Muscle of leg (tissue), 11 donors: ENCODE results near the gene ZFPL1. TPM values are rescaled to one million over a fixed set of nuclear protein-coding genes. Genes with fewer than 3 reads are reported as not detected.
A peak's percentile ranks its signal among the peaks of the same experiment; 100 is the strongest.

Experiments used
- DNase-seq: peaks from one replicate; pipeline ENCODE4 v3.0.0; 2013
- H3K27ac ChIP-seq: one replicate; pipeline ENCODE4 v1.5.1; 2013; ENCODE audit warnings: mild to moderate bottlenecking, low read length, control low read depth
- H3K27me3 ChIP-seq: one replicate; pipeline ENCODE4 v1.6.1; 2013; ENCODE audit warnings: low read length; ENCODE audit not compliant: control insufficient read depth, insufficient read depth
- H3K36me3 ChIP-seq: one replicate; pipeline ENCODE4 v1.6.1; 2013; ENCODE audit warnings: low read length; ENCODE audit not compliant: control insufficient read depth, insufficient read depth
- H3K4me1 ChIP-seq: one replicate; pipeline ENCODE4 v1.6.1; 2013; ENCODE audit warnings: low read length; ENCODE audit not compliant: control insufficient read depth, insufficient read depth
- H3K4me3 ChIP-seq: one replicate; pipeline ENCODE4 v1.5.1; 2013; ENCODE audit warnings: low read length, control low read depth
- H3K9me3 ChIP-seq: replicated peaks from 2 replicates; pipeline ENCODE4 v1.6.1; 2013; ENCODE audit warnings: low read depth, low read length; ENCODE audit not compliant: control insufficient read depth
- WGBS: methylation state at CpG from one replicate; pipeline ENCODE4 v1.1.5; 2013; ENCODE audit warnings: missing lambda C conversion rate; ENCODE audit not compliant: insufficient coverage; 5-methylcytosine and 5-hydroxymethylcytosine counted together
- polyA plus RNA-seq, 8 donors: library from polyadenylated mRNA; unstranded; fragments of 120-200 nt; gene quantifications; one replicate each; pipeline versions ENCODE4 v1.2.1 to v1.2.3, GENCODE V29; 2013; ENCODE audit warnings: inconsistent platforms in 1 of 8, low replicate concordance in 1 of 8; ENCODE audit not compliant: insufficient read length in 8 of 8, insufficient read depth in 1 of 8
- total RNA-seq: library from RNA; stranded (reverse); fragments of 120-200 nt; gene quantifications from one replicate; pipeline ENCODE4 v1.2.4, GENCODE V29; 2013

Gene ZFPL1
- total and polyA plus RNA-seq, 9 donors = 20.6 to 26.3 (median 24.0) TPM

GRCh38 chr11:65071907-65072630, 12.0 kb upstream of the ZFPL1 start:
- H3K9me3 ChIP-seq = no peaks in the 10 kb centered on the region
- H3K36me3 ChIP-seq = peaks cover 6% of the 10 kb centered on the region
- H3K27me3 ChIP-seq = no peaks in the 10 kb centered on the region
- H3K27ac ChIP-seq = no peak overlapping the region
- no peak overlapping the region for H3K4me3 ChIP-seq
- WGBS = 82% methylated on average over 2 of the region's 4 CpGs
- H3K4me1 ChIP-seq = no peaks in the 10 kb centered on the region
- no peak for DNase-seq

- no peak for DNase-seq
- Histone ChIP-seq H3K4me3 (no peak overlapping the region), H3K36me3 (peaks cover 6% of the 10 kb centered on the region), H3K9me3 (no peaks in the 10 kb centered on the region), H3K27me3 (no peaks in the 10 kb centered on the region), H3K4me1 (no peaks in the 10 kb centered on the region), H3K27ac (no peak overlapping the region)
- WGBS = no CpG with 5 or more reads among the region's 1 CpG
Measured at GRCh38 chr11:65072631-65072966, 11.4 kb upstream of the ZFPL1 start.

DNA sequence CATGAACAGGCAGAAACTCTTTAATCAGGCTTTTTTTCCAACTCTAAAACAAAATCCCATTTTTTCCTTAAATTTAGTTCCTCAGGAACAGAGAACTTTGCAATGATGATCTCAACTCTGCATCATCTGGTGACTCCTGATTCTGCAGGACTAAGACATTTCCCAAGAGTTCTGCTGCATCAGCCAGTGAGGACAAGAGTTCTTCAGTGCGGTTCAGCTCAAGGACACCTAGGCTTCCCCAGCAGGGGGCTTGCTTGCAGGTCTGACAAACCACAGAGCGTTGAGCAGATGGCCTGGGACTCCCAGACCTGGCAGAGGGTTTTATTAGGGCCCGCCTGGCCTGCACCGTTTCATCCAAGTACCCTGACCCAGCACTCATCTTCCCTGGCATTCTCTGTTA, 6.6 kb upstream of the ZFPL1 start:
- Histone ChIP-seq H3K36me3 (peaks cover 29% of the 10 kb centered on the region), H3K9me3 (no peaks in the 10 kb centered on the region), H3K27me3 (no peaks in the 10 kb centered on the region), H3K4me3 (no peak overlapping the region), H3K4me1 (no peaks in the 10 kb centered on the region), H3K27ac (no peak overlapping the region)
- no peak for DNase-seq
- WGBS = 65% methylated on average over 2 of the region's 4 CpGs

- Histone ChIP-seq H3K27ac (no peak overlapping the region), H3K27me3 (no peaks in the 10 kb centered on the region), H3K4me3 (no peak overlapping the region), H3K9me3 (no peaks in the 10 kb centered on the region), H3K36me3 (peaks cover 29% of the 10 kb centered on the region), H3K4me1 (peaks cover 2% of the 10 kb centered on the region)
- 86% methylated on average over 1 of the region's 3 CpGs for WGBS
- no peak for DNase-seq
Measured at GRCh38 chr11:65078151-65078550, 5.9 kb upstream of the ZFPL1 start.

DNA sequence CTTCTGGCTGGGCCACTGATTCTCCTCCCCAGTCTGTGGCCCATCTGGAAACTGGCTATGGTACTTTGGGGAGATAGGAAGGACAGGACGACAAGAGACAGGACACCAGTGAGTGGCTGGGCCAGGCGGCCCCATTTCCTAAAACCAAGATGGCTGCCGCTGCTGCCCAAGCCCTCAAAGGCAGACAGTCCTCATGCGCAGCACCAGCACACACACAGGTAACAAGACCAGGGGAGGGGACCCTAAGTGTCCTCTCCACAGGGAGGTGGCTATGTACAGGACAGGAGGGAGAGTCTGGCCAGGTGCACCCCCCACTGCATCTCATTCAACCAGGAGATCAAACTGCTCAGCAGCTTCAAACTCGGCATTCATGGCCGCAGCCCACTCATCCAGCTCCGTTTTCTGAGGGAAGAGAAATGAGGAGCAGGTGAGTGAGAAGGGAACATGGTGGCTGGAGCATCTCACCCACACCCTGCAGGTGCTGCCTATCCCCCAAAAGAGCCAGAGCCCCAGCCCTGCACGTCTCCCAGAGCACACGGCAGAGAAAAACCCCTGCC, 5.2 kb upstream of the ZFPL1 start:
- no peaks in the 10 kb centered on the region for H3K9me3 ChIP-seq
- peaks cover 29% of the 10 kb centered on the region for H3K36me3 ChIP-seq
- H3K4me1 ChIP-seq = peaks cover 7% of the 10 kb centered on the region
- H3K27me3 ChIP-seq = no peaks in the 10 kb centered on the region
- no peak overlapping the region for H3K4me3 ChIP-seq
- WGBS = 100% methylated on average over 1 of the region's 9 CpGs
- no peak overlapping the region for H3K27ac ChIP-seq
- DNase-seq = no peak

DNA sequence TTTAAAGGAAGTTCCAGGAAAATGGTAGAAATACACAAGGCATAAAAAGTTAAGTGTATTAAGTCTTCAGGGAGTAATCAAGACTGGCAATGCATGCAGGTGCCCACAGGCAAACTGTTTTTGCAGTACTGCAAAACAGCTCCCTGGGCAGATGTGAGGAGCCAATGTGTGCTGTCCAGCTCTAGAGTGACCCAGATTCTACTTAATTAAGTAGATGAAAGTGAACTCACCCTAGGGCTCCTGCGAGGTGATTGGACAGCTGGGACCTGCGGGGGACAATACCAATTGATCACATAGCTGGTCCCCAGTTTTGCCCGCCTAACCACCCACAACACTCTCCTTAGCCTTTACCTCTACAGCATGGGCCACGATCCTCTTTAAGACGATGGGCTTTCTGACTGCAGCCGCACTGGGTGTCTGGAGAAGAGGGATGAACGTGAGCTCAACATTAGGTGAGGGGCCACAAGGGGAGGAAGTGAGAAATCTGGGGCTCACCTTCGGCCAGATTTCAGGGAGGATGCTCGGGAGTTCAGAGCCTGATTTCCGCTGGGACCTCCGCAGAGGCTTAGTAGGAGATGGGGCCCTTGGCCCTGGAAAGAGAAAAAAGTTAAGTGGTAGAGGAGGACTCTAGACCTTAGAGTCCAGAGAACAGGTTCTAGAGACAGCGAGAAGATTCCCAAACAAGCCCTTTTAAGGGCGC, 738 bp upstream of the ZFPL1 start:
- 0% methylated on average over 9 of the region's 13 CpGs for WGBS
- Histone ChIP-seq H3K36me3 (peaks cover 57% of the 10 kb centered on the region), H3K9me3 (no peaks in the 10 kb centered on the region), H3K4me3 (peak overlapping the region; percentile 73), H3K27me3 (no peaks in the 10 kb centered on the region), H3K27ac (peak overlapping the region; percentile 48), H3K4me1 (peaks cover 16% of the 10 kb centered on the region)
- no peak for DNase-seq

GRCh38 chr11:65084598-65085375, 765 bp downstream of the ZFPL1 start:
- Histone ChIP-seq H3K27ac (peak overlapping the region; percentile 98), H3K4me1 (peaks cover 16% of the 10 kb centered on the region), H3K9me3 (no peaks in the 10 kb centered on the region), H3K36me3 (peaks cover 58% of the 10 kb centered on the region), H3K4me3 (peak overlapping the region; percentile 73), H3K27me3 (no peaks in the 10 kb centered on the region)
- DNase-seq = no peak
- 49% methylated on average over 14 of the region's 23 CpGs for WGBS

DNA sequence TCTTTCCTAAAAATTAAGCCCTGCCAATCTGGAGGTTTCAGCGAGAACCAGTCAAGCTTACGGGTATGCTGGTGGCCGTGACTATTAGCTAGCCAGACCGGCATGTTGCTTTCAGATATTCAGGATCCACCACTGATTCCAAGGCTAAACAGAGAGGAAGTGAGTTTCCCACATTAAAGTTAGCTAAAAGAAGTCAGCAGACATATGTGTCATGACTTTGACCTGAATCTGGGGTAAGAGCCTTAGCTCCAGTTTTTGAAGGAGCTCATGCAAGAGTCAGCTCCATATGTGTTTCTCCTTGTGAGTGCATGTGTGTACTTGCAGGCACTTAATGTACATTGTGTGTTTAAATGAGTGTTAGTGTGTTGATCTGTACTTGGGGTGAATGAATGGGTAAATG, 1.4 kb downstream of the ZFPL1 start:
- H3K4me1 ChIP-seq = peaks cover 16% of the 10 kb centered on the region
- H3K36me3 ChIP-seq = peaks cover 53% of the 10 kb centered on the region
- no peaks in the 10 kb centered on the region for H3K27me3 ChIP-seq
- H3K9me3 ChIP-seq = no peaks in the 10 kb centered on the region
- no peak overlapping the region for H3K27ac ChIP-seq
- 94% methylated on average over 4 of the region's 4 CpGs for WGBS
- no peak for DNase-seq
- H3K4me3 ChIP-seq = no peak overlapping the region

GRCh38 chr11:65086809-65087208, 2.8 kb downstream of the ZFPL1 start:
- Histone ChIP-seq H3K4me3 (no peak overlapping the region), H3K27me3 (no peaks in the 10 kb centered on the region), H3K4me1 (peaks cover 16% of the 10 kb centered on the region), H3K27ac (no peak overlapping the region), H3K36me3 (peaks cover 48% of the 10 kb centered on the region), H3K9me3 (no peaks in the 10 kb centered on the region)
- no peak for DNase-seq
- 80% methylated on average over 5 of the region's 9 CpGs for WGBS

DNA sequence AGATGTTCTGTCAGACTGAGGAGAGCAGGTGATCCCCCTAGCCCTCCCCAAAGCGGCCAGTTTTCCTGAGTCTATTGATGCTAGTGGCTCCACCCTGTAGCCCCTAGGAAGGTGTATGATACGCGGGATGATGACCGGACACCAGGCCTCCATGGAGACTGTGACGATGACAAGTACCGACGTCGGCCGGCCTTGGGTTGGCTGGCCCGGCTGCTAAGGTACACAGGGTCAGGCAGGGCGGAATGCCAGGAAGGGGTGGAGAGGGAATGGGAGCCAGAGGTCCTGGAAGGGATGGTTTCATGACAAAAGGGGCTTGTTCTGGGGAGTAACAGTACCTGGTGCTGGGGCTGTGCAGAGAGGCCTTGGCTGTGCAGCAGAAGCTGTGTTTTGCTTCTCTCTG, 3.2 kb downstream of the ZFPL1 start:
- Histone ChIP-seq H3K9me3 (no peaks in the 10 kb centered on the region), H3K4me1 (peaks cover 16% of the 10 kb centered on the region), H3K36me3 (peaks cover 48% of the 10 kb centered on the region), H3K27me3 (no peaks in the 10 kb centered on the region), H3K4me3 (no peak overlapping the region), H3K27ac (no peak overlapping the region)
- no peak for DNase-seq
- WGBS = 89% methylated on average over 11 of the region's 11 CpGs
